Kidney (tissue), 14 donors: Measurements from ENCODE around the gene ZNF672. TPM values are rescaled to one million over a fixed set of nuclear protein-coding genes. Genes with fewer than 3 reads are reported as not detected.

Experiments used
- DNase-seq, 5 donors: peaks; one replicate each; pipeline ENCODE4 v3.0.0-alpha.2; 2013 to 2020
- FAIRE-seq: peaks from 2 replicates; lab custom pipeline; 2012; peaks lifted over from hg19 to GRCh38; lab: Jason Lieb, UNC
- H3K27ac ChIP-seq, 2 donors: one replicate each; pipeline ENCODE4 v1.7.0; 2013; ENCODE audit warnings: low read depth in 2 of 2, low read length in 2 of 2, inconsistent platforms in 1 of 2
- H3K27me3 ChIP-seq: one replicate; pipeline ENCODE4 v1.7.1; 2013; ENCODE audit warnings: low read length, inconsistent platforms; ENCODE audit not compliant: control insufficient read depth, insufficient read depth
- H3K36me3 ChIP-seq, 3 donors: one replicate each; pipeline versions ENCODE4 v1.7.0 to v1.7.1; 2013; ENCODE audit warnings: low read length in 3 of 3, control low read depth in 1 of 3, inconsistent platforms in 1 of 3; ENCODE audit not compliant: insufficient read depth in 3 of 3, control insufficient read depth in 2 of 3
- H3K4me1 ChIP-seq, 3 donors: one replicate each; pipeline versions ENCODE4 v1.7.0 to v1.7.1; 2013; ENCODE audit warnings: low read length in 3 of 3, inconsistent platforms in 1 of 3, low read depth in 1 of 3; ENCODE audit not compliant: control insufficient read depth in 2 of 3, insufficient read depth in 2 of 3
- H3K4me3 ChIP-seq, 3 donors: one replicate each; pipeline versions ENCODE4 v1.7.0 to v1.8.1; 2013; ENCODE audit warnings: low read length in 3 of 3, control low read depth in 1 of 3, inconsistent platforms in 1 of 3
- H3K9ac ChIP-seq, 3 donors: one replicate each; pipeline versions ENCODE4 v1.7.0 to v1.7.1; 2013; ENCODE audit warnings: low read length in 3 of 3, control low read depth in 1 of 3, inconsistent platforms in 1 of 3
- H3K9me3 ChIP-seq, 3 donors: one replicate each; pipeline versions ENCODE4 v1.7.0 to v1.7.1; 2013; ENCODE audit warnings: low read length in 3 of 3, control low read depth in 1 of 3, inconsistent platforms in 1 of 3; ENCODE audit not compliant: control insufficient read depth in 2 of 3, insufficient read depth in 1 of 3
- CTCF ChIP-seq: IDR thresholded peaks from 3 replicates; pipeline ENCODE4 v1.5.1; 2012; ENCODE audit warnings: mild to moderate bottlenecking, moderate library complexity, borderline replicate concordance; ENCODE audit not compliant: insufficient read depth; ENCODE audit errors: extremely low read depth
- intact Hi-C: fragments of 100-400 bp; cut with DNase I; formaldehyde crosslinking; loops from one replicate; pipeline ENCODE4 v1.11.1; 2022
- polyA plus RNA-seq: library from polyadenylated mRNA; stranded (reverse); fragments of 350-450 nt; fragmentation: Illumina TruSeq; extraction: RNeasy Lipid Tissue Mini Kit (QIAGEN cat#74804); gene quantifications from one replicate; pipeline ENCODE4 v1.2.3, GENCODE V29; 2014; ENCODE audit warnings: low read depth, low replicate concordance; ENCODE audit not compliant: insufficient read depth
- total RNA-seq: library from RNA; stranded (reverse); fragmentation: NEBNext Ultra II Directional; extraction: Animal tissue kit (Norgen Biotek cat#: 25700); gene quantifications from one replicate; pipeline ENCODE4 v1.2.1, GENCODE V29; 2021
- donor health status: control.
- donor health status: control.
- donor health status: control.
- donor health status: control.
- donor health status: control.
- donor health status: DM: yes; HTN: yes; CAD: no.
- donor health status: Normal renal cell carcinoma (clear cell type).

ZNF672 gene
- total and polyA plus RNA-seq, 2 donors from 2014 or later, result 25.0 to 28.6 TPM

GRCh38 chr1:248847956-248848561, 10.0 kb downstream of the ZNF672 start:
- intact Hi-C loops, result no loop called here
- no peak overlapping the region for H3K4me3 ChIP-seq
- H3K9me3 ChIP-seq, result no peaks in the 10 kb centered on the region
- DNase-seq (peak in 2 of 5 donors; percentile 8 to 29), FAIRE-seq (no peak)
- peaks cover 0 to 37% (median 28%) of the 10 kb centered on the region in 3 donors for H3K36me3 ChIP-seq
- H3K27me3 ChIP-seq, result no peaks in the 10 kb centered on the region
- H3K9ac ChIP-seq, result no peak overlapping the region
- no peak for TF ChIP-seq CTCF
- no peaks in the 10 kb centered on the region for H3K4me1 ChIP-seq
- H3K27ac ChIP-seq, result no peak overlapping the region

- Histone ChIP-seq H3K4me1 (no peaks in the 10 kb centered on the region), H3K36me3 (peaks cover 0 to 37% (median 28%) of the 10 kb centered on the region in 3 donors), H3K27ac (no peak overlapping the region), H3K9me3 (no peaks in the 10 kb centered on the region), H3K4me3 (no peak overlapping the region), H3K27me3 (no peaks in the 10 kb centered on the region), H3K9ac (no peak overlapping the region)
- no peak for TF ChIP-seq CTCF
- DNase-seq (peak in 2 of 5 donors; percentile 4 to 11), FAIRE-seq (no peak)
- intact Hi-C loops, result no loop called here
Measured at GRCh38 chr1:248848602-248849001, 10.6 kb downstream of the ZNF672 start.

GRCh38 chr1:248849152-248849551, 11.1 kb downstream of the ZNF672 start:
- TF ChIP-seq CTCF, result no peak
- Histone ChIP-seq H3K4me3 (no peak overlapping the region), H3K9me3 (no peaks in the 10 kb centered on the region), H3K27me3 (no peaks in the 10 kb centered on the region), H3K27ac (no peak overlapping the region), H3K36me3 (peaks cover 0 to 37% (median 31%) of the 10 kb centered on the region in 3 donors), H3K9ac (no peak overlapping the region), H3K4me1 (no peaks in the 10 kb centered on the region)
- FAIRE-seq (no peak), DNase-seq (peak in 2 of 5 donors; percentile 5 to 28)
- intact Hi-C loops, result no loop called here
